ENCODE measurements around the gene FAM174B. TPM values are rescaled to one million over a fixed set of nuclear protein-coding genes. Genes with fewer than 3 reads are reported as not detected.
"Not testable (repeated sequence)": the region's sequence is repeated elsewhere in the genome, so short reads cannot be mapped to it uniquely, and the experiment has no call there.

FAM174B gene
- total and polyA plus RNA-seq, 12 donors: 3.7 to 16.4 (median 9.9) TPM

DNA sequence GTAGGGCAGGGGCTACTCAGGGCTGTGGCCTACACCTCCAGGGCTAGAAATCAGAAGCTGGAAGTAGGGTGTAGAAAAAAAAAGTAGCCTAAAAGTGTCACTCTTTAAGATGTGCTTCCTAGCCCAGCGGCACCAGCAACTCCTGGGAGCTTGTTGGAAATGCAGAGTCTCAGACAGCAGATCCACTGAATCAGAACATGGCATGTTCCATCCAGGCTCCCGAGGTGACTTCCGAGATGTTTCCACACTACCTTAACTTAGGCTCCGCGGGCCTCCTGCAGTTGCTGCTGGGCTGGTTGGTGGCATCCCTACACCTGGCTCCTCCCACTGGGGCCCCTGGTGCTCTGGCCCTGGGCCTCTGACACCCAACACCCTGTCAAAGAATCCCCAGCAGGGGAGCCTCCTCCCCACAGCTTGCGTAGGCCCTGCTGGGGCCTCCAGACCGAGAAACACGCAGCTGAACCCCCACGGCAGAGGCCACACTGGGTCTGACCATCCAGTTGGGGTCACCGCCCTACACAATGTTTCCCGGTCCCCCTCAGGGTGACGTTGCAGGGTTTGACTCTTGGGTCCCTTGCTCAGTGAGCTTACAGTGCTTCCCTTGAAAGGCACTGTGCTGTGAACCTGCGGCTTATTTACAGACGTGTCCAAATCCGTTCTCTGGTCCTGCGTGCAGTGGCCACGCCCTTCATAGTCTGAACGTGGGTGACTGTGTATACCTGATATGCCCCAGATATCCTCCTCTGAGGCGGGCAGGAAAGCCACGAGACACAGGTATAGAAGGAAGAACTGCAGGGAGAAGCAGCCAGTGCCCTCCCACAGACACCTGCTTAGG, 46.5 kb downstream of the FAM174B start:
- no peak for DNase-seq
- no peak overlapping the region for H3K27ac ChIP-seq
- no peaks in the 10 kb centered on the region for H3K9me3 ChIP-seq (replicated peaks in 1 of 3)
- intact Hi-C loops (cut with DNase I): no loop called here
- 82 to 93% (median 85%) methylated on average over 13 to 20 of the region's 20 CpGs for WGBS, 4 donors
- TF ChIP-seq POLR2A (IDR thresholded peaks at IDR 0.05): no peak
- no peak for TF ChIP-seq CTCF (IDR thresholded peaks at IDR 0.05)
- no peaks in the 10 kb centered on the region for H3K4me1 ChIP-seq (replicated peaks in 1 of 2)
- no peak overlapping the region for H3K4me3 ChIP-seq
- no peaks in the 10 kb centered on the region for H3K36me3 ChIP-seq (replicated peaks in 1 of 2)
- H3K27me3 ChIP-seq: no peaks in the 10 kb centered on the region

GRCh38 chr15:92606836-92607150, 48.8 kb downstream of the FAM174B start:
- DNase-seq; H3K36me3 ChIP-seq (replicated peaks in 1 of 2); H3K4me3 ChIP-seq; H3K4me1 ChIP-seq (replicated peaks in 1 of 2); H3K27ac ChIP-seq; intact Hi-C loops (cut with DNase I); H3K9me3 ChIP-seq (replicated peaks in 1 of 3); H3K27me3 ChIP-seq: not testable (repeated sequence)
- WGBS, 4 donors: 78 to 100% (median 91%) methylated on average over 3 to 11 of the region's 15 CpGs

DNA sequence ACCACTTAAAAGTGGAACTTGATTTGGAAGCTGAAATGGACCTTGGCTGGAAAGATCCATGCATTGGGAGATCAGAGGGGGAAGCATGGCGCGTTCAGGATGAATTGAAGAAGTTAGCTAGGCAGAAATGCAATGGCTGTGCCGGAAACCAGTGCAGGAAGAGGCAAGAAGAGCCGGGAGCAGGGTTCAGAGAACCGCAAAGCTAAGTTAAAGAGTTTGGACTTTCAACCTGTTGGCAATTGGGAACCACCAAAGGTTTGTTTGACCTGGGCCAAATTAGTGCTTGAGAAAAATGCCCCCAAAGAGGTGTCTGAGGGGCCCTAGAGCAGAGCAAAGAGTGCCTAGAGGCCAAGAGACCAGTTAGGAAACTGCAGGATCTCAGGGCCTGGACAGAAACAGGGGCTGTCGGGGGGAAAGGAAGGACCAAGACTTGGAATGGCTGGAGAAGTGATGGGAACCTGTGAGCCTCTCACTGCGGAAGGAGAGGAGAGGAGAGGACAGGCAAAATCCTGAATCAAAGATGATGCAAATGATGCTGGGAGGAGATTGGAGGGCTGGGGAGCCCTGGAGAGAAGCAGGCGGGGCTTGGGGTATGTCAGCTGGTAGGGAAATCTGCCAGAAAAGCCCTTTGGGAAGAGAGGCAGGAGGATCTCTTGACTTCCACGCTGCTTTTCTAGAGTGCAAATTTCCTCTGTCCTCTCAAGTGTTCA, 49.3 kb downstream of the FAM174B start:
- TF ChIP-seq CTCF (IDR thresholded peaks at IDR 0.05): no peak
- no peak for TF ChIP-seq POLR2A (IDR thresholded peaks at IDR 0.05)
- Histone ChIP-seq H3K36me3 (replicated peaks in 1 of 2) (no peaks in the 10 kb centered on the region), H3K4me1 (replicated peaks in 1 of 2) (no peaks in the 10 kb centered on the region), H3K27me3 (no peaks in the 10 kb centered on the region), H3K4me3 (no peak overlapping the region), H3K27ac (no peak overlapping the region), H3K9me3 (replicated peaks in 1 of 3) (no peaks in the 10 kb centered on the region)
- intact Hi-C loops (cut with DNase I): no loop called here
- 84 to 90% (median 89%) methylated on average over 9 of the region's 9 CpGs for WGBS, 4 donors
- DNase-seq: peak in 1 of 7 donors; percentile 23

- intact Hi-C loops (cut with DNase I): no loop called here
- TF ChIP-seq POLR2A (IDR thresholded peaks at IDR 0.05) (no peak), CTCF (IDR thresholded peaks at IDR 0.05) (no peak)
- no peaks in the 10 kb centered on the region for H3K9me3 ChIP-seq (replicated peaks in 1 of 3)
- H3K4me3 ChIP-seq: no peak overlapping the region
- WGBS, 4 donors: 71 to 83% (median 76%) methylated on average over 13 to 14 of the region's 14 CpGs
- no peak for DNase-seq
- H3K27ac ChIP-seq: no peak overlapping the region
- no peaks in the 10 kb centered on the region for H3K27me3 ChIP-seq
- no peaks in the 10 kb centered on the region for H3K36me3 ChIP-seq (replicated peaks in 1 of 2)
- H3K4me1 ChIP-seq (replicated peaks in 1 of 2): no peaks in the 10 kb centered on the region
Measured at GRCh38 chr15:92605225-92605944, 50.2 kb downstream of the FAM174B start.

All from adrenal gland (tissue), 12 donors.